Activated CD4-positive, alpha-beta T cell treated with anti-CD3 and anti-CD28 coated beads, Interleukin-2, amount 50 U/mL, for 16 hours (primary cell): Measurements from ENCODE around the gene MYO3B.
"Not testable (repeated sequence)": the region's sequence is repeated elsewhere in the genome, so short reads cannot be mapped to it uniquely, and the experiment has no call there.

Experiments used
- DNase-seq: peaks from one replicate; pipeline ENCODE4 v3.0.0-alpha.2; 2020

The MYO3B gene

GRCh38 chr2:170586571-170587095 lies 408.7 kb downstream of the MYO3B start:
- no peak for DNase-seq

GRCh38 chr2:170587117-170587516 lies 409.2 kb downstream of the MYO3B start:
- DNase-seq, result no peak

- DNase-seq, result no peak
These were observed 410.0 kb downstream of the MYO3B start for GRCh38 chr2:170587922-170588321.

- DNase-seq, result no peak
These were observed 410.8 kb downstream of the MYO3B start for GRCh38 chr2:170588729-170589128.

GRCh38 chr2:170596576-170596975 lies 418.6 kb downstream of the MYO3B start:
- DNase-seq, result no peak

- DNase-seq, result no peak
These were observed 420.1 kb downstream of the MYO3B start for GRCh38 chr2:170598067-170598395.

GRCh38 chr2:170601489-170601888 lies 423.5 kb downstream of the MYO3B start:
- no peak for DNase-seq

- DNase-seq, result no peak
These were observed 427.9 kb downstream of the MYO3B start for GRCh38 chr2:170605862-170606261.

GRCh38 chr2:170607171-170607570 lies 429.2 kb downstream of the MYO3B start:
- no peak for DNase-seq

- DNase-seq, result no peak
These were observed 432.7 kb downstream of the MYO3B start for GRCh38 chr2:170610615-170611014.

GRCh38 chr2:170618948-170619347 lies 441.0 kb downstream of the MYO3B start:
- DNase-seq, result not testable (repeated sequence)

- not testable (repeated sequence) for DNase-seq
These were observed 457.1 kb downstream of the MYO3B start for GRCh38 chr2:170635094-170635493.

- DNase-seq, result no peak
These were observed 461.7 kb downstream of the MYO3B start for GRCh38 chr2:170639635-170640034.

- no peak for DNase-seq
These were observed 464.0 kb downstream of the MYO3B start for GRCh38 chr2:170641961-170642360.

GRCh38 chr2:170643346-170643745 lies 465.4 kb downstream of the MYO3B start:
- DNase-seq, result no peak

- DNase-seq, result no peak
These were observed 469.9 kb downstream of the MYO3B start for GRCh38 chr2:170647741-170648436.

- no peak for DNase-seq
These were observed 473.8 kb downstream of the MYO3B start for GRCh38 chr2:170651624-170652325.

GRCh38 chr2:170652637-170653417 lies 474.9 kb downstream of the MYO3B start:
- DNase-seq, result no peak

- no peak for DNase-seq
These were observed 478.7 kb downstream of the MYO3B start for GRCh38 chr2:170656669-170657068.

- DNase-seq, result no peak
These were observed 482.5 kb downstream of the MYO3B start for GRCh38 chr2:170660409-170660808.

GRCh38 chr2:170665743-170666142 lies 487.8 kb downstream of the MYO3B start:
- no peak for DNase-seq

- no peak for DNase-seq
These were observed 492.0 kb downstream of the MYO3B start for GRCh38 chr2:170669909-170670308.

- DNase-seq, result no peak
These were observed 492.7 kb downstream of the MYO3B start for GRCh38 chr2:170670651-170671050.

GRCh38 chr2:170671079-170671478 lies 493.1 kb downstream of the MYO3B start:
- no peak for DNase-seq
